Measurements from ENCODE around the gene DYNLT2. TPM values are rescaled to one million over a fixed set of nuclear protein-coding genes. Genes with fewer than 3 reads are reported as not detected.

DYNLT2 gene
- total RNA-seq, 1 experiment from 2014 or later, result 2.1 TPM

GRCh38 chr6:169784821-169785340 lies 33.5 kb upstream of the DYNLT2 start:
- Histone ChIP-seq H3K9me3 (ENCODE audit: control insufficient read depth, insufficient read depth, low read depth, low read length) (no peaks in the 10 kb centered on the region), H3K27ac (ENCODE audit: low read length) (no peak overlapping the region), H3K4me1 (ENCODE audit: control insufficient read depth, insufficient read depth, low read length) (peaks cover 5% of the 10 kb centered on the region), H3K27me3 (ENCODE audit: control insufficient read depth, insufficient read depth, low read length) (no peaks in the 10 kb centered on the region), H3K4me3 (ENCODE audit: low read depth in 2 of 2, low read length in 2 of 2) (no peak overlapping the region), H3K36me3 (ENCODE audit: control insufficient read depth, insufficient read depth, low read length) (no peaks in the 10 kb centered on the region)
- intact Hi-C loops (cut with micrococcal nuclease; ENCODE audit: unreplicated experiment), result no loop called here
- no TSS peak for BruUV-seq (replicated peaks)
- ChIA-PET CTCF (no interaction called here), POLR2A (no interaction called here)
- DNase-seq (ENCODE audit: low read depth, low spot score) (no peak), ATAC-seq (no peak)
- in situ Hi-C loops (cut with HindIII; ENCODE audit: low pct_unique_long_range_greater_than_20kb, low sequenced_read_pairs), result no loop called here
- no peak for TF ChIP-seq CTCF (IDR thresholded peaks at IDR 0.05)
- TF ChIP-seq TCF7L2 (IDR thresholded peaks at IDR 0.05; ENCODE audit: low read depth, low read length), result no peak
- TF ChIP-seq SIN3A (IDR thresholded peaks at IDR 0.05; ENCODE audit: borderline replicate concordance, insufficient read depth, low read depth, low read length), result no peak

GRCh38 chr6:169783971-169784820 lies 32.8 kb upstream of the DYNLT2 start:
- BruUV-seq (replicated peaks), result no TSS peak
- Histone ChIP-seq H3K9me3 (ENCODE audit: control insufficient read depth, insufficient read depth, low read depth, low read length) (no peaks in the 10 kb centered on the region), H3K4me1 (ENCODE audit: control insufficient read depth, insufficient read depth, low read length) (no peaks in the 10 kb centered on the region; the same call in 1 of the 2 replicates), H3K27me3 (ENCODE audit: control insufficient read depth, insufficient read depth, low read length) (no peaks in the 10 kb centered on the region), H3K27ac (ENCODE audit: low read length) (no peak overlapping the region), H3K36me3 (ENCODE audit: control insufficient read depth, insufficient read depth, low read length) (no peaks in the 10 kb centered on the region), H3K4me3 (ENCODE audit: low read depth in 2 of 2, low read length in 2 of 2) (no peak overlapping the region)
- TF ChIP-seq POLR2AphosphoS5 (IDR thresholded peaks at IDR 0.05; ENCODE audit: low read depth, low read length) (no peak), TCF7L2 (IDR thresholded peaks at IDR 0.05; ENCODE audit: low read depth, low read length) (no peak), SIN3A (IDR thresholded peaks at IDR 0.05; ENCODE audit: borderline replicate concordance, insufficient read depth, low read depth, low read length) (no peak), CTCF (IDR thresholded peaks at IDR 0.05) (no peak), REST (IDR thresholded peaks at IDR 0.05; ENCODE audit: insufficient read depth in 1 of 2, low read depth in 2 of 2, low read length in 1 of 2) (no peak)
- no peak for DNase-seq (ENCODE audit: low read depth, low spot score)
- no peak for ATAC-seq
- intact Hi-C loops (cut with micrococcal nuclease; ENCODE audit: unreplicated experiment) (no loop called here), in situ Hi-C loops (cut with HindIII; ENCODE audit: low pct_unique_long_range_greater_than_20kb, low sequenced_read_pairs) (no loop called here)
- ChIA-PET POLR2A (no interaction called here), CTCF (interaction anchor here (0.6 kb wide), 1 partner anchor 185 kb away, joined by 6 read pairs; no protein-coding TSS in a partner anchor)

Data from Panc1 (cell line).